22Rv1 (cell line): Measurements from ENCODE around the gene ACTR6.
"Not testable (repeated sequence)": the region's sequence is repeated elsewhere in the genome, so short reads cannot be mapped to it uniquely, and the experiment has no call there.

Experiments
- H3K27ac ChIP-seq: fragments of 450-650 bp; 2 replicates; pipeline ENCODE4 v1.5.1; 2017
- CTCF ChIP-seq: fragments of 450-650 bp; IDR thresholded peaks from 2 replicates; pipeline ENCODE4 v1.5.1; 2017; ENCODE audit warnings: mild to moderate bottlenecking
- ZFX ChIP-seq: fragments of 450-650 bp; IDR thresholded peaks from 2 replicates; pipeline ENCODE4 v1.6.1; 2017; ENCODE audit warnings: antibody characterized with exemption, borderline replicate concordance

Gene ACTR6

GRCh38 chr12:100170313-100170858, 30.2 kb upstream of the ACTR6 start:
- H3K27ac ChIP-seq, result no peak overlapping the region
- TF ChIP-seq ZFX, result no peak
- TF ChIP-seq CTCF, result no peak

GRCh38 chr12:100171248-100171647, 29.4 kb upstream of the ACTR6 start:
- no peak overlapping the region for H3K27ac ChIP-seq
- TF ChIP-seq ZFX (no peak), CTCF (no peak)

- no peak for TF ChIP-seq ZFX
- TF ChIP-seq CTCF, result no peak
- H3K27ac ChIP-seq, result no peak overlapping the region
Measured at GRCh38 chr12:100173111-100173510, 27.5 kb upstream of the ACTR6 start.

- TF ChIP-seq ZFX (no peak), CTCF (no peak)
- H3K27ac ChIP-seq, result no peak overlapping the region
Measured at GRCh38 chr12:100174495-100174894, 26.1 kb upstream of the ACTR6 start.

DNA sequence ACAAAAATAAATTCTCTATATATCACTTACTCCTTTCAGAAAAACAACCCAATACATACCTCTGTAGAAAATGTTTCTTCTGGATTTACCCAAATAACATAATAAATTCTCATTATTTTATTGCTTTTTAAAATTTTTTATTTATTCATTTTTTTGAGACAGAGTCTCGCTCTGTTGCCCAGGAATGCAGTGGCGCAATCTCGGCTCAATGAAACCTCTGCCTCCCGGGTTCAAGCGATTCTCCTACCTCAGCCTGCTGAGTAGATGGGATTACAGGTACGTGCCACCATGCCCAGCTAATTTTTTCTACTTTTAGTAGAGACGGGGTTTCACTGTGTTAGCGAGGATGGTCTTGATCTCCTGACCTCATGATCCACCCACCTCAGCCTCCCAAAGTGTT, 24.1 kb upstream of the ACTR6 start:
- H3K27ac ChIP-seq, result not testable (repeated sequence)

GRCh38 chr12:100179252-100179651, 21.4 kb upstream of the ACTR6 start:
- TF ChIP-seq CTCF (no peak), ZFX (no peak)
- no peak overlapping the region for H3K27ac ChIP-seq

DNA sequence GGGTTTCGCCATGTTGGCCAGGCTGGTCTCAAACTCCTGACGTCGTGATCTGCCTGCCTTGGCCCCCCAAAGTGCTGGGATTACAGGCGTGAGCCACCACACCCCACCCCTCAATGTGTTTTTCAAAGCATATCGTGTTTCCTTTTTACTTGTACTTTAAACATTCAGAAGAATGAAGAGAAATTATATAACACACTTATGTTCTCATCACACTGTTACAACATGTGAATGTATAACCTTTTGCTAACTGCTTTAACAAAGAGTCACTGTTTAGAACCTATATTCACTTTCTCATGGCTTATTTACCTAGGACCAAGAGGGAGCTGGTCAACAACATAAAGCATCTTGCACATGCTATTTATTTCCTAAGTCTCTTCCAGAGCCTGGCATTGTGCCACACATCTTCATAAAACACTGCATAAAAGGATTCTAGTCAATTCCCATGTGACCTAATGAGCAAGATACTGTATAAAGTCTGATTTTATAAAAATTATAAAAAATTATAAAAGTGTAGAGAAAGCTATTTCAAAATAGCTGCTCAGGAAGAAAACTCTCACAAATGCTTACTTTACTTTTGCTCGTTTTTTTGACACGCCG, 16.0 kb upstream of the ACTR6 start:
- H3K27ac ChIP-seq, result no peak overlapping the region
- TF ChIP-seq CTCF, result no peak
- TF ChIP-seq ZFX, result no peak
